CD4-positive, alpha-beta T cell treated with Interleukin-12 subunit alpha and Interleukin-12 subunit beta, for 1 hour (primary cell): Measurements from ENCODE around the gene ROR1.

ENCODE experiments used
- DNase-seq: peaks from one replicate; pipeline ENCODE4 v3.0.0-alpha.2; 2020

The ROR1 gene

DNA sequence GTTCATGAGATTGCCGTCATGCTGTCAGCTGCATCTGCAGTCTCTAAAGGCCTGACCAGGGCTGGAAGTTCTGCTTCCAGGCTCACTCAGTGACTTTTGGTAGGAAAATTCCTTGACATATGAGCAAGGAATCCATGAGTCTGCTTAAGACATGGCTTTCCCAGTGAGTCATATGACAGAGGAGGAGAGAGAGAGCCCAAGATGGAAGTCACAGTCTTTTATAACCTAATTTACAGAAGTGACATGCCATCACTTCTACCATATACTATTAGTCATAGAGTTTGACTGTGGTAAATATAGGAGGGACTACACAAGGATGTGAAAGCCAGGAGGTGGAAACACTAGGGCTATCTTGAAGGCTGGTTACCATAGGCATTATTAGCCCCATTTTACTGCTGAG, 115.2 kb downstream of the ROR1 start:
- DNase-seq = no peak

DNA sequence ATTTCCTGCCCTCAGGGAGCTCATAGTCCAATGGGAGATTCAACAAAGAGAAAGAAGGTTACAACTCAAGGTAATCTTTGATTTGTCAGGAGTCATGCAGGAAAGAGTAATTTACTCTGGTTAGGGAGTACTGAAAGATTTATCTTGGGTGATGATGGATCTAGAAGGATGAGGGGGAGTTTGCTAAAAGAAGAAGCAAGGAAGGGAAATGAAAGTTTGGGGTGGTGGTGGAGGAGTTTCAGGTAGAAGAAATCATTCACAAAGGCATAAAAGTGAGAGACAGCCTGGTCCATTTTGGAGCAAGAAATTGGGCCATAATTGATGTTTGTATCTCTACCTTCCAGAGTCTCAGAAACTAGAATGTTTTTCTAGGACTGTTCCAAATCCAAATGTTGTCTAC, 116.7 kb downstream of the ROR1 start:
- no peak for DNase-seq

DNA sequence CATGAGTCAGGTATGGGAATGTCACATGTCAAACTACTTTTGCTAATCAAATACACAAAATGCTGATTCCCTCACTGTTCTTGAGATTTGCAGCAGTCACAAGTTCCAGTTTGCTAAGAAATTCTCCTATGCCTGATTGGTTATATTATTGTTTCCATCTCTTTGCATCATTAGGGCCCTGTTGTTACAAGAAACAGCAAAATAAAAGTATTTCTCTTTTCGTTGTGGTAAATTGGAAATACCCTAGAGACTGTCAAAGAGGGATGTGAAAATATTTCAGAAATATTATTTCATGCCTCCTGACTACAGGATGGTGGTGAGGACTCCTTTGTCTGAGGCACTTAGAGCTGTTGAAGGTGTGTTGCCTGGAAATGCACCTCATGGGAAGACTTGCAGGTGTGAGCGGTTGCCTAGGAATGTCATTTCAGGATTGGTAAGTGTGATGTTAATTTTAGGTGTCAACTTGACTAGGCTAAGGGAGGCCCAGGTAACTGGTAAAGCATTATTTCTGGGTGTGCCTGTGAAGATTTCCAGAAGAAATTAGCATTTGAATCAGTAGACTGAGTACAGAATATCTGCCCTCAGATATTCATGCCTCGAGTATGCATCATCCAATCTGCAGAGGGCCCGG, 117.4 kb downstream of the ROR1 start:
- no peak for DNase-seq

DNA sequence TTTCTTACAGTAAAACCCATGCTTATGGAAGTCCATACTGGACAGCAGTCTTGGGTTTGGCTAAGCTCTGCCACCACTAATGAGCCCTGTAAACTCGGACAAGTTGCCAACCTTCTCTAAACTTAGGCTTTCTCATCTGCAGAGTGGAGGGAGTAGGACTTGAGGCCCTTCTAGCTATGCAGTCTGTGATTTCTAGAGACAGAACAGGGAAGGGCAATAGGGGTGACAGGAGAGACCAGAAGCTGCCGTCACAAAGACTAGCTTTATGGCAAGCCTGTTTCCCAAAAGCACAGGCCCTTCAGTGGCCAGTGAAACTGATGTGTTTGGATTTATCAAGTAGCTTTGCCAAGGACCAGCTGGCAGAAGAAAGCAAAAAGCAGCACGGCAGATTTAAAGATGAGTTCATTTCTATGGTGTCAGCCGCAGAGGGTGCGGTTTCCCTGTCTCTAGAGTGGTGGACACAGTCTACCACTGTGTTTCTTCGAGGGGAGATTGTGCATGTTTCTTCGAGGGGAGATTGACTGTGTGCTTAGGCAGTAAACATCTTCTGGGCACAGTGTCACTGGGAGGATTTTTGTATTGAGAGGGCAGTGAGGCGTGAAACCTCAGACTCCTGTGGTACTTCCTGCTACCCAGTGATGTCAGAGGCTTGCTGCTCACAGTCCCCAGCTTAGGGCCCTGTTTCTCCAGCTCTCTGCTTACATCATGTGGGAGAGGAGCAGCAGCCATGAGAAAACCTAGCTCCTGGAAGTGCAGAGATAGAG, 119.0 kb downstream of the ROR1 start:
- DNase-seq = peak; percentile 3

DNA sequence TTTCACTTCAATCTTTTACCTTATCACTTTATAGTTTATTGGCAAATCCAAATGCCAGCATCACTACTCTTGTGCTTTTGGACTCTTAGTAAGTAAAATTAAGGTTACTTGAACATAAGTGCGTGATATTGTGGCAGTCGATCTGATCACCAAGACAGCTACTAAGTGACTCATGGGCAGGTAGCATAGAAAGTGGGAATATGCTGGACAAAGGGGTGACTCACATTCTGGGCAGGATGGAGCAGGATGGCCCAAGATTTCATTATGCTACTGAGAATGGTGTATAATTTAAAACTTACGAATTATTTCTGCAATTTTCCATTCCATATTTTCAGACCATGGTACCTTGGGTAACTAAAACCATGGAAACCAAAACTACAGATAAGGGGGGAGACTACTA, 120.2 kb downstream of the ROR1 start:
- DNase-seq = no peak

DNA sequence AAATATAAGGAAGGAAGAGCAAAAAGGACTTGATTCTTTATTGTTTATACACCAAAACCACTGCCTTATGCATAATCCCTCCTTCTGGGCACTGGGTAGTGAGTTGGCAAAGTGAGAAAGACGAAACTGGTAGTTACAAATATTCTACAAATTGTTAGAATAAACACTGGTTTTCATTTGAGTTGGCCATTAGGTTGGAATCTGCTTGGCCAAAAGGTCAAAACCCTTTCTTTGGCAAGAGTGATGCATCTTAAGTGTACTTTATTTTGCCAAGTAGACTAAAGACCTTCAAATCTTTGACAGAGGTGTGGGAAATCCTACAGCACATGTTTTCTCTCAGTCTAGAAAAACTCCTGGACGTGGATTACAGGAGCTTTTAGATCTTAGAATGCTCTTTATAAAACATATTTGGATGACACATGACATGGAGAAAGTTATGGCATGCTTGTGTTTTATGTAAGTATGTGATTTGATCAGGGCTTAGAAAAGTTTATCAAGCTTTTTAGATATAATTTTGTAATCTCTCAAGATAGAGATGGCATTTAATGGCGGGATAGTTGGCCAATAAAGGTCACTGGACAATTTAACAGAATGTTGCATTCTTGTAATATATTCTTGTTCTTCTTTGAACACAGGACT, 120.9 kb downstream of the ROR1 start:
- DNase-seq = no peak

DNA sequence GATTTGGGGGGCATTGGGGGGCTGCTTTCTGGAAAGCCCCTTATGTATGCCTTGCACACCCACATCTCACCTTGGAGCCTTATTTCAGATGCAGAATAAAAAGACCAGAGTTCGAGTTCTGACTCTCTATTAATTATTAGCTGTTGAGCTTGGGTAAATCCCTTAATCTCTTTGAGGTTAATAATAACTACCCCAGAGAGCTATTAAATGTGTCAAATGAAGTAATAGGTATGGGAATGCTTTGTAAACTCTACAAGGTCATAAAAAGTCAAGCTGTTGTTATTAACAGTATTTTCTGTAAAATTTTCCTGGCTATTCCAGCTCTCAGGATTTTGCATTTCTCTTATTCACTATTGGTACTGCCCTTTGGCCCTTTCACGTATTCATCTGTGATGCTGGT, 122.9 kb downstream of the ROR1 start:
- no peak for DNase-seq

DNA sequence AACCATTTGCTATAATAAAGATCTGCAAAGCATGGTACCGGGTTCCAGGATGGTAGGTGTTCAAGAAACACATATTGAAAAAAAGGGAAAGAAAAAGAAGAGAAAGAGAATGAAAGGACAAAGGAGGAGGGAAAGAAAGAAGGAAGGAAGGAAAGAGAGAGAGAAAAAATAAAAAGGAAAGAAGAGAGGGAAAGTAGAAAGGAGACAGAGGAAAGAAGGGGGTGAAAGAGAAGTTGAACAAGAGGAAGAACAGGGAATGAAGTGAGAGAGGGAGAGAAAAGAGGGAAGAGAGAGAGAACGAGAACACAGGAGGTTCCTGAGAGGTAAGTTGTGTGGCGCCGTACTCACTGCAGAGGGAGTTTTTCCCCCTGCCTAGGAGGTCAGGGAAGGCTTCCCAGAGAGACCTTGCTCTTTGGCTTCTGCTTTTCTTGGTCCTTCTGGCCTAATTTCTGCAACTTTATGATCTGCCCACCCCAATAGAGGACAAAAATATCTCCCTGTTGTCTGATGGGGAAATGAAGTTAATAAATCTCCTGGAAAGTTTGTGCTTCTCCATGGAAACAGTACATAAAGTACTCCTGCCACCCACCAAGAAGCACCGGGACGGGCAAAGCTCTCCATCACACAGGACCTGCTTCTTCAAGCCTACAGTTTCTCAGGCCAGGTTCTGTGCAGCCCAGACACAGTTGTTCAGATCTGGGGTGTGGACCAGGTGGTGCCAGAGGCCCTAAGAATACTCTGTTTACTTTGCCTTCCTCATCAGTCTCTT, 124.8 kb downstream of the ROR1 start:
- no peak for DNase-seq

DNA sequence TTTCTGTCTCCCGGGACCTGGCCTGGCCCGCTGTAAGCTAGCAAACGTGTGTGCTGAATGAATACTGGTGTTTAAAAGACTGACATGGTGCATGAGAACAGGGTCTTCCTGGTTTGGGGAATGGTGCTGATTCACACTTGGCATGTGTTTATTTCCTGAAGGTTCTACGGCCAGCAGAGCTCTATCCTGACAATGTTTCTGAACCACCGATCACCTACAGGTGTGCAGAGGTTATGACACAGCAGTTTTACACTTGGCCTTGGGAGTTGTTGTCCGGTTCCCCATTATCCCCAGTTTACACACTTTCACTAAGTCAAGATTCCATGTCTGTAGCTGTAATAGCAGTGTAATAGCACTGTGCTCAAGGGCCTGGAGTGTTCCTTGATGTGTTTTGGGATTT, 127.3 kb downstream of the ROR1 start:
- DNase-seq = no peak

DNA sequence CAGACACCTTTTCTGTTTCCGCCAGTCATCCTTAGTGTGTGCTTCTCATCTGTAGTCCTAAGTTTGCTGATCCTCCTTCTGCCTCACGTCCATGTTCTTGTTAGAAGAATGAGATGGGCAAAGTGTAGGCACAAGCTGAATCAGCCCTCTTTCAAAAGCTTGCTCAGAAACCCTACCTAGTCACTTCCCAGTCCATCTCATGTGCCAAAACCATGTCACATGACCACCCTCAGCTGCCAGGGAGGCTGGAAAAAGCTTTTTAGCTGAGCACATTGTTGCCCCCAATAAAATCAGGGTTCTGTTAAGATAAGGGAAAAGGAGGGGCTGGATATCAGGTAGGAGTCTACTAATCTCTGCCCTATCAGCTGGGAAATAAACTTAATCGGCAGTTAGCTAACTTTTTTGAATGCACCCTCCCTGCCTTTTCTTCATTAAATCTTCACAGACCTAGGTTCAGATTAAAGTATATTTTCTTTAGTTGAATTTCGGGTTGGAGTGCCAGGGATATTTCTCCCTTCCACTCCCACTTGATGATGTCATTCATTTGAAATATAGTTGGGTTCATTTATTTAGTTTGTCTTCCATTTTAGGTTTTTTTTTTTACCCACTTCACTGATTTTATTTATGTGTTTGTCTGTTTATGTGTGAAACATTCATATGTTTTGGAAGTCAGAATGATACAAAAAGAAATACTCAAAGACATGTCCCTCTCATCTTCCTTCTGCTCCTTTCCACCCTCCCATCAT, 129.2 kb downstream of the ROR1 start:
- no peak for DNase-seq

DNA sequence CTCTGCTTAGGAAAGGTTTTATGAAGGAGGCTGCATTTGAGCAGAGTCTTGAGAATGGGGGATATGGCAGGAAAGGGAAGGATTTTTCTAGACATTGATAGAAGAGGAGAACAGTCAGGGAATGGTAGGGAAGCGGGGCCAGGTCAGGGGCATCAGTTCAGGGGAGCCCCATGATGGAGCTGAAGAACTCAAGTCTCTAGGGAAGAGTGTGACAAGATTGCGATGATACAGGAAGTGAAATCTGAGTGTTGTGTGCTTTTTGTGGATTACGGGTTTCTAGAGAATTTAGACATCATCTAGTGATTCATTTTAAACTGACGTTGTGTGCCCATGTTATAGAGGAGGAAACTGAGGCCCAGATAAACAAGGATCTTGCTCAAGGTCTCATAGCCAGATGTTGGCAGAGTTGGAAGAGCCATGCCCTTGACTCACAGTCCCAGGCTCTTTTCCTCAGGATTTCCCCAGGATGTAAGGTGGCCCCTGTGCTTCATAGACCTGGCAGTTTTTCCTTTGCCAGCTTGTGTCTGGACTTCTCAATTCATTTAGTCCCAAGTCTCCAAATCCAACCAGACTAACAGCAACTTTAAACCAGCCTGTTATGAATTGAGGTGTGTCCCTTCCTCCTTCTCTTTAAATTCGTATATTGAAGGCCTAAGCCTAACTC, 130.3 kb downstream of the ROR1 start:
- no peak for DNase-seq

DNA sequence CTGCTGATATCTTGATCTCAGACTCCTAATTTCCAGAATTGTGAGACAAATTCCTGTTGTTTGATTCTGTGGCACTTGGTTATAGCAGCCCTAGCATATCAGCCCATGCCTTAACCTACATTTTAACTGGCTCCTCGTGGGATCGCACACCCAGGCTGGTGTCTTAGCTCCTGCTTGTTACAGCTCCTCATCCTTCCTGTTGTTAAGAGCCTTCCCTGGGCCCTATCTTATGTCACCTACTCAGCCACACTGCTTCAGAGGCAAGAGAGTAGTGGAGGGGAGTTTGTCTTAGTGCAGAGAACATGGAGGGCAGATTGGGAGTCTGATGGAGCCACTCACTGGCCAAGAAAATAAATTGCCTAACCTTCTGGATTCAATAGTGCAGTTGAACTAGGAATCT, 131.0 kb downstream of the ROR1 start:
- DNase-seq = no peak

DNA sequence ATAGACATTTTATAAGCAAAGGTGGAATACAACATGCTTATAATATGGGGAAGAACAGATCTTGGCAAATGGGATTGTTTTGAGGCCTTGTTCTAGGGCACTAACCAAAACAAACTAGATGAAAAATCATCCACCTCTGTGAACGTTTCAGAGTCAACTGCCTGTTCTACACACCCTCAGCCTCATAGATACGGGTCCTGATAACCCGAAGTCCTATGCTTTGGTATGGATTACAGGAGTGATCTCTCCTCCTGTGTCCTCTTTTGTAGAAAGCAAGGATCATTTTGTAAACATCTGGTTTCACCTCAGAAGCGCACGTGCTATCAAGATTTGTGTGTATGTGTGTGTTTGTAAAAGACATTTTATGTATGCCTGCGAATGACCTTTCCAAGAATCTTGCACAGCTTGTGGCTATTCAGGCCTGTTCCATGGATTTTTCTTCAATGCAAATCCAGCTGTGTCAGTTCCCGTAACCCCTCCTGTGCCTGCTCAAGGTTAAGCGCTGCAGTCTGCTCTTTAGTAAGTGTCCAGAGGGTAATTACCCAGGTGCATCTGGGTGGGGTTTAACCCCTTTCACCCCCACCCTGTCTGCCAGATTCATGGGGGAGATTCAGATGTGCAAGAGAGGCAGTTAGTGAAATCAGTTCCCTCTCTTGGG, 132.4 kb downstream of the ROR1 start:
- no peak for DNase-seq

DNA sequence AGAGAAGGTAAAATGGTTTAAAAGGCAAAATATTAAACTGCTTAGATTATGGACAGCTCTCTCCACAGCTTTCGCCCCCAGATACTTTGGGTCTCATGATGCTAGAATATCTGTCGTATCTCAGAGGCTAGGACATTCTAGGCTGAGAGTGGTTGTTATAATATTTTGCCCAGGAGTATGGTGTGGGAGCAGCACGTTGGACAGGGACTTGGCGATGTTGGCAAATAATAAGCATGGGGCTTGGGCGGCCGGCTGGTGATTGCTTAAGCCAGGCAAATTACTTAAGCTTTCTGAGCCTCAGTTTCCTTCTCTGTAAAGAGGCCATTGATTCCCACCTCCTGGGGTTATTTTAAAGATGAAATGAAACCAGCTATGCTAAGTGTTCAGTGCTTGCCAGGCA, 133.2 kb downstream of the ROR1 start:
- DNase-seq = no peak

DNA sequence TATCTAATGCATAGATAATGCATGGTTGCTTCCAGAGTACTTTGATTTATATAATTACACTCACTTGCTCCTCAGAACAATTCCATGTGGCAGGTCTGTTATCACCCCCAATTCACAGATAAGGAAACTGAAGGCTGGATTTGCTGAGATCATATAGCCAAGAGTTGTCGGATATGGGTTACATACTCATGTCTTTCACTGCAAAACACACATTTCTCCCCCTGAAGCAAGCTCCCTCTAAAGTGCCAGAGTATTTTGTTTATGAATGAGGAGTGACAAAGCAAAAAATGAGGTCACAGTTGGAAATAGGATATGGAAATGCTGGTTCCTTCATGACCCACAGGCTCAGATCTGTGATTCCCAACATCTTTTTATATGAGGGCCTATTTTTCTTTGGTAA, 134.2 kb downstream of the ROR1 start:
- no peak for DNase-seq

DNA sequence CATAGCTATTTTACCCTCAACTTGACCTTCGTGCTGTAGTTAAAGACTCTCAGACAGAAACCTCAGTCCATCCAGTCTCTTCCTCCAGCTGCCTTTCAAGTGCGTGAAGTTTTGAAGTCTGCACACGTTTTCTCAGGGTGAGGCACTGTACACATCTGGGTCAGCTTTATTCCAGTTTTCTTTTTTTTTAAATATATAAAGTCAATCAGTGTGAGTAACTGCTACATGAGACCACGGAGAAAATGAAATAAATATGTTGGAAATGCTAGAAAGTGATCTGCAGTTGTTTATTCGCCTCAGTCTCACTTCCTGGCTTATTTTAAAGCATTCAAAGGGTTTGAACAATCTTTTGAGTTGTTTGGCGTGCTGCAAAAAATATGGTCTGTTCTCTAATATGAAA, 135.7 kb downstream of the ROR1 start:
- no peak for DNase-seq

DNA sequence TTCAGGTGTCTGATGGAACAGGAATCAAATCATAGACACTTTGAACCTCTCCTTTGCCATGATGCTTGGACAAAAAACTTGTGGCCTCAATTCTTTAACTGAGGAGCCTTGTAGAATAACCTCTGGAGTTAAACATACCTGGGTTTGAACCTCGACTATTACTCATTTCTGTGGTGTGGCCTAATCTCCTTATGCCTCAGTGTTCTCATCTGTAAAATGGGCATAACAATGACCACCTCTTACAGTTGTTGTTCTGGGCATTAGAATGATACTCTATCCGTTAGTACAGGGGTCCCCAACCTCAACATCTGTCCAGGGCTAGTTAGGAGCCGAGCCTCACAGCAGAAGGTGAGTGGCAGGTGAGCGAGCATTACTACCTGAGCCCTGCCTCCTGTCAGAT, 137.2 kb downstream of the ROR1 start:
- no peak for DNase-seq

DNA sequence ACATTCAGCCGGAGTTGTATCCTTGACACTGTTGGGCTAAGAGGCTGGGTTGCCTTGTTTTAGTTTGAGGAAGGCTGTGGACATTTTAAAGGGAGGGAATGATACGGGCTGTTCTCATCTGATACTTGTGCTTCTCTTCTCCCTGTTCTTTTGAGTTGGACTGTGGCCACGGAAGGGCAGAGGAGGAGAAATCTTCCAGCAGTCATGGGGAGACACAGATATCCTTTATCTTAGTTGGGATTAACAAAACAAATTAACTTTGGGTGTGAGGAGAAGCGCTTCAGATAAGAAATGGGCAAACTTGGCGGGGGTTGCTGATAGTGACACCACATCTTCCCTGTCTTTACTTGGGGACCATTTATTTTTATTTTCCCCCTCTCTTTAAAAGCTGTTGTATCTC, 138.8 kb downstream of the ROR1 start:
- DNase-seq = no peak

DNA sequence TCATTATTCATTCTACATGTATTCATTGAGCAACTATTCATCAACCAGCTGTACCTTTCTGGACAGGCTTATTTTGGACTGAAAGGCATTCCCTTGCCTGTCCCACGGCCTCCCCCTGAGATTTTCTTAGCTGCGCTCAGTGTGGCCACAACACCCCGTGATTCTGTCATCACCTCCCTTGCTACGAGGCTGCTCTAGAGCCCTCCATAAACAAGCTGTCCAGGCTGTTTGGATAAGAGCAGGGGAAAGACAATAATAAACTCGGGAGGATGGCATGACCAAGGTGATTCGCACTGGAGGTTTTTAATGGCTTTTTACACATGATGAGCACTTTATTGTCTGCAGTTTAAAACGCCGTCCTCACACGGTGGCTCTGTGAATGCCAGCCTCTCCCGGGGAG, 139.7 kb downstream of the ROR1 start:
- no peak for DNase-seq

DNA sequence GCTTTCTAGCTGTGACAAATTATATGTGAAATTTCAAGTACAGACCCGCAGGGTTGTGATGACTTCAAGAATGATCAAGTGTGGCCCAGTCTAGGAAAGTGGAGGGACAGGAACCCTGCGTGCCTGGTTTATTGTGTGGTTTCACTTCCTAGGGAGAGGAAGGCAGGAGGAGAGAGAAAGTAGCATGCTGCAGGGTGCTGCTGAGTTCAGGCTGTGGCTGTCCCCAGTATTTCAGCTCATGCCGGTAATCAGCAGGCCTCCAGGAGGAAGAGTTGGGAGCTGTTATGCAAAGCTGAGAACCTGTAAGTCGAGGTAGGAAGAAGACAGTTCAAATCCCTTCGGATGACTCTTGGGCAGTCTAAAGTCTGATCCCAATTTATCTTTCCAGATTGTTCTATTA, 140.4 kb downstream of the ROR1 start:
- no peak for DNase-seq

DNA sequence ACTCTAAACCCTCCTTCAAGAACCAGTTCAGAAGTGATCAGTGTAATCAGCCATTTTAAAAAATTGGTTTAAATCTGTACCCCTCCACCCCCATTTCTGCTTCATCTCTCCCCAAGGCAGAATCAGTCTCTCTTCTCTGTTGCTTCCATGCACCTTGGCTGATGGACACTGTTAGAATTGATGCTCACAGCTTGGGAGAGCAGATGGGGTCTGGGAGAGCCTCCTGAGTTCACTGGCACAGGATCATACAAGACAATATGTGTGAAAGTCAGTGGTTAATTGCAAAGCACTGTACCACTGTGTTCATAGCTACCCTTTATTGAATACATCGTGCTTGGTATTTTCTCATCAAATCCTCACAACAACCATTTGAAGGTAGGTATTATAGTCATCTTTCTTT, 140.9 kb downstream of the ROR1 start:
- no peak for DNase-seq

DNA sequence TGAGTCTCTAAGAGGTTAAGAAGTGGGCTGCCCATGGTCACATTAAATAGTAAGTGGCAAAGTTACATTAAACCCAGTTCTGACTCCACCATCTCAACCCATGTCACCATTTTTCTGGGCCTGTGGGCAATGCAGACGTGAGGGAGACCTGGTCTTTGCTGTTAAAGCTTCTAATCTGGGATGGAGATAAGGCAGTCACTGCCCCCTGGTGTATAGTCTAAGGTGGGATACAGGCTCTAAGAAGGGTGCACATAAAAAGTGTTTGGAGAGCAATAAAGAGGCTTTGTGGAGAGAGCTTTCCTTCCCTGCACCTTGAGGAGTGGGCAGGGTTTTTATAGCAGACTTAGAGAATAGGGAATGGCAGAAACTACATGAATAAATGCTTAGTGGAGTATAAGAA, 141.3 kb downstream of the ROR1 start:
- DNase-seq = no peak
